GM21737 (cell line): ENCODE measurements around the gene UCP3.

Experiments used
- ATAC-seq: cut with Tn5 transposase; IDR thresholded peaks from one replicate; pipeline ENCODE4 v1.9.1; 2021; ENCODE audit warnings: mild to moderate bottlenecking, moderate library complexity; ENCODE audit not compliant: unreplicated experiment

Gene UCP3

GRCh38 chr11:73980001-73980961 is 28.6 kb downstream of the UCP3 start:
- peak; percentile 42 for ATAC-seq

- ATAC-seq, result no peak
Measured at GRCh38 chr11:73978576-73979086, 30.3 kb downstream of the UCP3 start.

GRCh38 chr11:73977856-73978519 is 30.9 kb downstream of the UCP3 start:
- ATAC-seq, result no peak

- ATAC-seq, result no peak
Measured at GRCh38 chr11:73976451-73977151, 32.3 kb downstream of the UCP3 start.

- no peak for ATAC-seq
Measured at GRCh38 chr11:73975479-73975757, 33.5 kb downstream of the UCP3 start.

- no peak for ATAC-seq
Measured at GRCh38 chr11:73974604-73975478, 34.0 kb downstream of the UCP3 start.

GRCh38 chr11:73972620-73973449 is 36.0 kb downstream of the UCP3 start:
- no peak for ATAC-seq

GRCh38 chr11:73972187-73972586 is 36.7 kb downstream of the UCP3 start:
- no peak for ATAC-seq

- no peak for ATAC-seq
Measured at GRCh38 chr11:73971175-73971719, 37.6 kb downstream of the UCP3 start.

- no peak for ATAC-seq
Measured at GRCh38 chr11:73969991-73970800, 38.7 kb downstream of the UCP3 start.

- ATAC-seq, result no peak
Measured at GRCh38 chr11:73969091-73969490, 39.8 kb downstream of the UCP3 start.

GRCh38 chr11:73968356-73968966 is 40.4 kb downstream of the UCP3 start:
- no peak for ATAC-seq

- no peak for ATAC-seq
Measured at GRCh38 chr11:73965764-73966121, 43.1 kb downstream of the UCP3 start.

- ATAC-seq, result no peak
Measured at GRCh38 chr11:73965076-73965763, 43.7 kb downstream of the UCP3 start.

GRCh38 chr11:73963861-73964260 is 45.0 kb downstream of the UCP3 start:
- ATAC-seq, result no peak

- no peak for ATAC-seq
Measured at GRCh38 chr11:73962101-73962705, 46.7 kb downstream of the UCP3 start.

- ATAC-seq, result no peak
Measured at GRCh38 chr11:73961321-73961720, 47.6 kb downstream of the UCP3 start.
